ENCODE measurements around the gene IDH2.
"Not testable (repeated sequence)": the region's sequence is repeated elsewhere in the genome, so short reads cannot be mapped to it uniquely, and the experiment has no call there.

Gene IDH2

GRCh38 chr15:90119367-90119766 lies 17.1 kb upstream of the IDH2 start:
- no peak for DNase-seq (ENCODE audit: low read depth)
- H3K4me3 ChIP-seq (ENCODE audit: low read depth, low read length) = no peak overlapping the region
- TF ChIP-seq MAX (IDR thresholded peaks at IDR 0.05; ENCODE audit: low read depth, low read length) (no peak), MYC (IDR thresholded peaks at IDR 0.05; ENCODE audit: low read depth, low read length) (no peak), POLR2A (IDR thresholded peaks at IDR 0.05; ENCODE audit: extremely low read depth, insufficient read length) (no peak)

- no peak for DNase-seq (ENCODE audit: low read depth)
- TF ChIP-seq CTCF (IDR thresholded peaks at IDR 0.05; ENCODE audit: low read depth, low read length) (no peak), MAX (IDR thresholded peaks at IDR 0.05; ENCODE audit: low read depth, low read length) (no peak), MYC (IDR thresholded peaks at IDR 0.05; ENCODE audit: low read depth, low read length) (no peak), POLR2A (IDR thresholded peaks at IDR 0.05; ENCODE audit: extremely low read depth, insufficient read length) (no peak)
- H3K4me3 ChIP-seq (ENCODE audit: low read depth, low read length) = no peak overlapping the region
Observed at GRCh38 chr15:90115783-90116182, 13.5 kb upstream of the IDH2 start.

- TF ChIP-seq MAX (IDR thresholded peaks at IDR 0.05; ENCODE audit: low read depth, low read length) (no peak), MYC (IDR thresholded peaks at IDR 0.05; ENCODE audit: low read depth, low read length) (no peak), POLR2A (IDR thresholded peaks at IDR 0.05; ENCODE audit: extremely low read depth, insufficient read length) (no peak)
- no peak overlapping the region for H3K4me3 ChIP-seq (ENCODE audit: low read depth, low read length)
- DNase-seq (ENCODE audit: low read depth) = no peak
Observed at GRCh38 chr15:90114451-90114901, 12.2 kb upstream of the IDH2 start.

- no peak for TF ChIP-seq MAX (IDR thresholded peaks at IDR 0.05; ENCODE audit: low read depth, low read length)
- TF ChIP-seq MYC (IDR thresholded peaks at IDR 0.05; ENCODE audit: low read depth, low read length) = no peak
- TF ChIP-seq POLR2A (IDR thresholded peaks at IDR 0.05; ENCODE audit: extremely low read depth, insufficient read length) = no peak
- TF ChIP-seq CTCF (IDR thresholded peaks at IDR 0.05; ENCODE audit: low read depth, low read length) = no peak
- no peak for DNase-seq (ENCODE audit: low read depth)
- no peak overlapping the region for H3K4me3 ChIP-seq (ENCODE audit: low read depth, low read length)
Observed at GRCh38 chr15:90113166-90113565, 10.9 kb upstream of the IDH2 start.

- not testable (repeated sequence) for H3K4me3 ChIP-seq (ENCODE audit: low read depth, low read length); DNase-seq (ENCODE audit: low read depth)
Observed at GRCh38 chr15:90109163-90109751, 7.0 kb upstream of the IDH2 start.

GRCh38 chr15:90108038-90108437 lies 5.8 kb upstream of the IDH2 start:
- H3K4me3 ChIP-seq (ENCODE audit: low read depth, low read length); DNase-seq (ENCODE audit: low read depth): not testable (repeated sequence)

- TF ChIP-seq MAX (IDR thresholded peaks at IDR 0.05; ENCODE audit: low read depth, low read length) (no peak), POLR2A (IDR thresholded peaks at IDR 0.05; ENCODE audit: extremely low read depth, insufficient read length) (no peak), MYC (IDR thresholded peaks at IDR 0.05; ENCODE audit: low read depth, low read length) (no peak), CTCF (IDR thresholded peaks at IDR 0.05; ENCODE audit: low read depth, low read length) (no peak)
- peak; percentile 21 for DNase-seq (ENCODE audit: low read depth)
- H3K4me3 ChIP-seq (ENCODE audit: low read depth, low read length) = no peak overlapping the region
Observed at GRCh38 chr15:90106522-90107117, 4.4 kb upstream of the IDH2 start.

GRCh38 chr15:90105521-90105920 lies 3.3 kb upstream of the IDH2 start:
- DNase-seq (ENCODE audit: low read depth) = no peak
- no peak overlapping the region for H3K4me3 ChIP-seq (ENCODE audit: low read depth, low read length)
- no peak for TF ChIP-seq CTCF (IDR thresholded peaks at IDR 0.05; ENCODE audit: low read depth, low read length)

All from NB4 (cell line).